ENCODE data around the gene ZNF600.
"Not testable (repeated sequence)": the region's sequence is repeated elsewhere in the genome, so short reads cannot be mapped to it uniquely, and the experiment has no call there.

DNA sequence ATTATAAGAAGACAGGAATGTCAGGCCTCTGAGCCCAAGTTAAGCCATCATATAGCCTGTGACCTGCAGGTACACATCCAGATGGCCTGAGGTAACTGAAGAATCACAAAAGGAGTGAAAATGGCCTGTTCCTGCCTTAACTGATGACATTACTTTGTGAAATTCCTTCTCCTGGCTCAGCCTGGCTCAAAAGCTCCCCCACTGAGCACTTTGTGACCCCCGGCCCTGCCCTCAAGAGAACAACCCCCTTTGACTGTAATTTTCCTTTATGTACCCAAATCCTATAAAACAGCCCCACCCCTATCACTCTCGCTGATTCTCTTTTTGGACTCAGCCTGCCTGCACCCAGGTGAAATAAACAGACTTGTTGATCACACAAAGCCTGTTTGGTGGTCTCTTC is 30.1 kb downstream of the ZNF600 start:
- TF ChIP-seq, protein P1, sequence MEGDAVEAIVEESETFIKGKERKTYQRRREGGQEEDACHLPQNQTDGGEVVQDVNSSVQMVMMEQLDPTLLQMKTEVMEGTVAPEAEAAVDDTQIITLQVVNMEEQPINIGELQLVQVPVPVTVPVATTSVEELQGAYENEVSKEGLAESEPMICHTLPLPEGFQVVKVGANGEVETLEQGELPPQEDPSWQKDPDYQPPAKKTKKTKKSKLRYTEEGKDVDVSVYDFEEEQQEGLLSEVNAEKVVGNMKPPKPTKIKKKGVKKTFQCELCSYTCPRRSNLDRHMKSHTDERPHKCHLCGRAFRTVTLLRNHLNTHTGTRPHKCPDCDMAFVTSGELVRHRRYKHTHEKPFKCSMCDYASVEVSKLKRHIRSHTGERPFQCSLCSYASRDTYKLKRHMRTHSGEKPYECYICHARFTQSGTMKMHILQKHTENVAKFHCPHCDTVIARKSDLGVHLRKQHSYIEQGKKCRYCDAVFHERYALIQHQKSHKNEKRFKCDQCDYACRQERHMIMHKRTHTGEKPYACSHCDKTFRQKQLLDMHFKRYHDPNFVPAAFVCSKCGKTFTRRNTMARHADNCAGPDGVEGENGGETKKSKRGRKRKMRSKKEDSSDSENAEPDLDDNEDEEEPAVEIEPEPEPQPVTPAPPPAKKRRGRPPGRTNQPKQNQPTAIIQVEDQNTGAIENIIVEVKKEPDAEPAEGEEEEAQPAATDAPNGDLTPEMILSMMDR (IDR thresholded peaks at IDR 0.05; ENCODE audit: poor library complexity) = not testable (repeated sequence)
- not testable (repeated sequence) for TF ChIP-seq EZH2phosphoT487 (IDR thresholded peaks at IDR 0.05; ENCODE audit: low read depth, severe bottlenecking, unreplicated experiment); EZH2 (IDR thresholded peaks at IDR 0.05; ENCODE audit: borderline replicate concordance)
